ENCODE data around the gene MTAP.

- TF ChIP-seq CTCF (IDR thresholded peaks at IDR 0.05) (no peak), POLR2A (IDR thresholded peaks at IDR 0.05) (no peak)
Observed at GRCh38 chr9:21837501-21837900, 35.1 kb downstream of the MTAP start.
